Activated T-helper 17 cell treated with anti-CD3 and anti-CD28 coated beads, Interleukin-2, amount 50 U/mL, for 72 hours (primary cell): ENCODE results near the gene GBP1. TPM values are rescaled to one million over a fixed set of nuclear protein-coding genes. Genes with fewer than 3 reads are reported as not detected.

ENCODE experiments used
- ATAC-seq: fragments of 150-1000 bp; cut with Tn5 transposase; replicated peaks from 2 replicates; pipeline ENCODE4 v1.10.0; 2021; ENCODE audit warnings: mild to moderate bottlenecking, moderate library complexity
- H3K27ac Mint-ChIP-seq: one replicate; pipeline ENCODE4 v1.8.0; 2022; ENCODE audit warnings: mixed read lengths
- H3K27me3 Mint-ChIP-seq: one replicate; pipeline ENCODE4 v1.8.0; 2022; ENCODE audit warnings: mixed read lengths
- H3K36me3 Mint-ChIP-seq: one replicate; pipeline ENCODE4 v1.8.0; 2022; ENCODE audit warnings: low read depth, mild to moderate bottlenecking, mixed read lengths
- H3K4me1 Mint-ChIP-seq: one replicate; pipeline ENCODE4 v1.8.0; 2022; ENCODE audit warnings: mixed read lengths
- H3K4me3 Mint-ChIP-seq: one replicate; pipeline ENCODE4 v1.8.0; 2022; ENCODE audit warnings: mild to moderate bottlenecking, mixed read lengths
- H3K9me3 Mint-ChIP-seq: one replicate; pipeline ENCODE4 v1.8.0; 2022; ENCODE audit warnings: mixed read lengths
- total RNA-seq, 2 donors: library from RNA; stranded (reverse); gene quantifications; one replicate each; pipeline ENCODE4 v1.2.3, GENCODE V29; 2022

The GBP1 gene
- total RNA-seq, 2 donors from 2014 or later = 56.7 to 83.7 TPM

GRCh38 chr1:89005286-89006151, 59.5 kb downstream of the GBP1 start:
- Mint-ChIP-seq H3K4me1 (peaks cover 17% of the 10 kb centered on the region), H3K9me3 (no peaks in the 10 kb centered on the region)
- ATAC-seq = no peak

More at GRCh38 chr1:89005286-89006151, 59.5 kb downstream of the GBP1 start:
- H3K27me3 Mint-ChIP-seq = no peaks in the 10 kb centered on the region
- H3K36me3 Mint-ChIP-seq = peaks cover 50% of the 10 kb centered on the region
- no peak overlapping the region for H3K4me3 Mint-ChIP-seq
- peak overlapping the region; percentile 59 for H3K27ac Mint-ChIP-seq

Other genes starting within 250 kb of the GBP1 start
- gene GTF2B, start 173.6 kb downstream of the GBP1 start, total RNA-seq = 10 to 100 TPM; 38.8 to 39.3 TPM
- 10 to 100 TPM; 41.8 to 65.1 TPM for gene KYAT3, start 72.6 kb downstream of the GBP1 start, total RNA-seq
- gene RBMXL1, start 72.6 kb downstream of the GBP1 start, total RNA-seq = 10 to 100 TPM; 25.5 to 27.4 TPM
- 1 to 10 TPM; 5.7 to 7.6 TPM for gene GBP3, start 42.3 kb downstream of the GBP1 start, total RNA-seq
- gene GBP2, start 60.9 kb upstream of the GBP1 start, total RNA-seq = 100 to 1,000 TPM; 205 to 313 TPM
- gene GBP7, start 110.8 kb upstream of the GBP1 start, total RNA-seq = not detected
- gene GBP4, start 133.7 kb upstream of the GBP1 start, total RNA-seq = 10 to 100 TPM; 31.3 to 36.5 TPM
- gene GBP5, start 207.7 kb upstream of the GBP1 start, total RNA-seq = 100 to 1,000 TPM; 135 to 157 TPM